IMR-90 (cell line): ENCODE results near the gene STAG1. TPM values are rescaled to one million over a fixed set of nuclear protein-coding genes. Genes with fewer than 3 reads are reported as not detected.

Experiments used
- ATAC-seq: fragments of 200-7000 bp; cut with Tn5 transposase; 2 replicates; pipeline ENCODE4 v1.9.1; 2020; ENCODE audit warnings: low read depth, mild to moderate bottlenecking, moderate library complexity
- BruUV-seq: library from RNA; stranded (reverse); fragments of 400-500 nt; replicated peaks from 2 replicates; lab custom pipeline; 2021; lab: Mats Ljungman, UMichigan
- CTCF ChIA-PET: fragments of 300-600 bp; formaldehyde crosslinking; extraction: SDS; loops from one replicate; lab custom pipeline; 2021; ENCODE audit warnings: antibody characterized with exemption; lab: Yijun Ruan, JAX
- POLR2A ChIA-PET: fragments of 300-600 bp; sonication (Branson Sonifier 250); formaldehyde crosslinking; loops from one replicate; lab custom pipeline; 2022; ENCODE audit warnings: antibody characterized with exemption; ENCODE audit not compliant: unreplicated experiment; lab: Charles Lee
- DNase-seq: peaks from one replicate; pipeline ENCODE4 v3.0.0; 2013
- H2AFZ ChIP-seq: replicated peaks from 2 replicates; pipeline ENCODE3; 2013; ENCODE audit warnings: low read length, mild to moderate bottlenecking; ENCODE audit not compliant: poor library complexity
- H2AK5ac ChIP-seq: 2 replicates; pipeline ENCODE4 v1.6.1; 2013; ENCODE audit warnings: low read depth, low read length, inconsistent platforms
- H2AK9ac ChIP-seq: replicated peaks from 2 replicates; pipeline ENCODE3; 2013; ENCODE audit warnings: mild to moderate bottlenecking, low read depth, low read length, moderate library complexity; ENCODE audit not compliant: poor library complexity
- H2BK120ac ChIP-seq: 2 replicates; pipeline ENCODE4 v1.6.1; 2013; ENCODE audit warnings: low read depth, low read length, inconsistent platforms
- H2BK15ac ChIP-seq: 3 replicates; pipeline ENCODE4 v1.6.1; 2013; ENCODE audit warnings: low read depth, low read length, inconsistent platforms
- H2BK20ac ChIP-seq: 2 replicates; pipeline ENCODE4 v1.6.1; 2013; ENCODE audit warnings: low read depth, mild to moderate bottlenecking, inconsistent platforms, low read length, moderate library complexity
- H2BK5ac ChIP-seq: 2 replicates; pipeline ENCODE4 v1.6.1; 2013; ENCODE audit warnings: mild to moderate bottlenecking, low read depth, low read length, inconsistent platforms; ENCODE audit not compliant: poor library complexity, severe bottlenecking
- H3K14ac ChIP-seq: replicated peaks from 2 replicates; pipeline ENCODE4 v1.6.1; 2013; ENCODE audit warnings: low read depth, low read length, inconsistent platforms
- H3K18ac ChIP-seq: 2 replicates; pipeline ENCODE4 v1.6.1; 2013; ENCODE audit warnings: low read depth, low read length, control low read depth
- H3K23ac ChIP-seq: 2 replicates; pipeline ENCODE4 v1.6.1; 2013; ENCODE audit warnings: low read depth, low read length, inconsistent platforms
- H3K27ac ChIP-seq: 2 replicates; pipeline ENCODE4 v1.5.1; 2013; ENCODE audit warnings: mild to moderate bottlenecking, control low read depth, low read length; ENCODE audit not compliant: insufficient read depth
- H3K27me3 ChIP-seq: 2 replicates; pipeline ENCODE4 v1.6.1; 2013; ENCODE audit warnings: low read length; ENCODE audit not compliant: control insufficient read depth, insufficient read depth
- H3K36me3 ChIP-seq: 2 replicates; pipeline ENCODE4 v1.6.1; 2013; ENCODE audit warnings: low read length, mixed read lengths; ENCODE audit not compliant: control insufficient read depth, insufficient read depth
- H3K4ac ChIP-seq: 2 replicates; pipeline ENCODE4 v1.6.1; 2013; ENCODE audit warnings: low read depth, low read length, inconsistent platforms
- H3K4me1 ChIP-seq: 2 replicates; pipeline ENCODE4 v1.6.1; 2013; ENCODE audit warnings: low read length, mixed read lengths; ENCODE audit not compliant: control insufficient read depth, insufficient read depth
- H3K4me2 ChIP-seq: 2 replicates; pipeline ENCODE4 v1.6.1; 2013; ENCODE audit warnings: low read depth, mild to moderate bottlenecking, control low read depth, low read length, moderate library complexity
- H3K4me3 ChIP-seq: 2 replicates; pipeline ENCODE4 v1.5.1; 2013; ENCODE audit warnings: low read depth, mild to moderate bottlenecking, control low read depth, low read length, moderate library complexity; ENCODE audit not compliant: insufficient read depth
- H3K56ac ChIP-seq: 2 replicates; pipeline ENCODE4 v1.6.1; 2013; ENCODE audit warnings: low read length, inconsistent platforms; ENCODE audit not compliant: insufficient read depth; ENCODE audit errors: extremely low read depth
- H3K79me1 ChIP-seq, 2 experiments: 2 replicates each; pipeline ENCODE4 v1.6.1; 2013; ENCODE audit warnings: low read length in 2 of 2, inconsistent platforms in 1 of 2, low read depth in 1 of 2
- H3K9ac ChIP-seq: 2 replicates; pipeline ENCODE4 v1.6.1; 2013; ENCODE audit warnings: low read depth, low read length, control low read depth
- H3K9me1 ChIP-seq: 2 replicates; pipeline ENCODE4 v1.6.1; 2013; ENCODE audit warnings: low read length, inconsistent platforms; ENCODE audit not compliant: insufficient read depth
- H3K9me3 ChIP-seq: 2 replicates; pipeline ENCODE4 v1.6.1; 2013; ENCODE audit warnings: low read length; ENCODE audit not compliant: control insufficient read depth, insufficient read depth
- H4K20me1 ChIP-seq: 2 replicates; pipeline ENCODE4 v1.6.1; 2013; ENCODE audit warnings: low read length, inconsistent platforms; ENCODE audit not compliant: insufficient read depth
- H4K5ac ChIP-seq: 2 replicates; pipeline ENCODE4 v1.6.1; 2013; ENCODE audit warnings: mild to moderate bottlenecking, low read depth, low read length, control low read depth
- H4K8ac ChIP-seq, 2 experiments: 2 replicates each; pipeline ENCODE4 v1.6.1; 2013; ENCODE audit warnings: low read depth in 2 of 2, low read length in 2 of 2, control low read depth in 1 of 2, inconsistent platforms in 1 of 2
- H4K91ac ChIP-seq: 2 replicates; pipeline ENCODE4 v1.6.1; 2013; ENCODE audit warnings: low read depth, low read length, inconsistent platforms; ENCODE audit not compliant: insufficient read depth
- POLR2A ChIP-seq: IDR thresholded peaks from 2 replicates; pipeline ENCODE4 v1.6.1; 2012; ENCODE audit warnings: mild to moderate bottlenecking, low read depth, low read length
- RCOR1 ChIP-seq: IDR thresholded peaks from 2 replicates; pipeline ENCODE4 v1.6.1; 2012; ENCODE audit warnings: mild to moderate bottlenecking, low read length, improper control_type of control experiment; ENCODE audit not compliant: insufficient replicate concordance
- WGBS, 2 experiments: methylation state at CpG; one replicate each; pipeline versions ENCODE4 v1.1.5 to v1.1.7; 2013; ENCODE audit warnings: missing lambda C conversion rate in 2 of 2; ENCODE audit not compliant: insufficient read length in 1 of 2; ENCODE audit errors: extremely low coverage in 2 of 2; 5-methylcytosine and 5-hydroxymethylcytosine counted together
- dilution Hi-C: fragments of 300-500 bp; cut with HindIII; formaldehyde crosslinking; loops from one replicate; pipeline ENCODE4 v1.14.3; 2018; ENCODE audit warnings: low sequenced_read_pairs; ENCODE audit not compliant: unreplicated experiment
- in situ Hi-C: fragments of 300-500 bp; cut with MboI; formaldehyde crosslinking; loops from 3 replicates; pipeline ENCODE4 v1.14.3; 2019; ENCODE audit warnings: low sequenced_read_pairs, inconsistent platforms, mixed read lengths
- intact Hi-C: fragments of 100-400 bp; cut with micrococcal nuclease; formaldehyde crosslinking; loops from 2 replicates; pipeline ENCODE4 v1.10.0; 2022
- polyA plus RNA-seq, 3 experiments: library from polyadenylated mRNA; depleted of rRNA; stranded (reverse); fragments of >200 nt; gene quantifications; 2 replicates each; pipeline ENCODE4 v1.2.3, GENCODE V29; 2012; ENCODE audit warnings: low replicate concordance in 1 of 3
- total RNA-seq: library from RNA; depleted of rRNA; stranded (reverse); fragments of >200 nt; gene quantifications from 2 replicates; pipeline ENCODE4 v1.2.3, GENCODE V29; 2012

Gene STAG1
- total and polyA plus RNA-seq, 2 of the 4 experiments (the other 2 are of a cell fraction) = 9.6 to 32.3 TPM

- Histone ChIP-seq H2BK5ac (no peak overlapping the region), H2BK15ac (no peak overlapping the region), H4K20me1 (no peaks in the 10 kb centered on the region; the same call in 1 of the 2 replicates), H3K14ac (no peak overlapping the region), H4K5ac (no peak overlapping the region), H3K18ac (no peak overlapping the region), H3K9ac (no peak overlapping the region), H2BK20ac (no peak overlapping the region), H3K9me1 (0 out of 2 replicates have a peak, but pooled peaks cover 6% of the 10 kb centered on the region), H4K91ac (no peak overlapping the region), H3K4ac (no peak overlapping the region), H2AK5ac (no peak overlapping the region), H2BK120ac (no peak overlapping the region), H3K4me2 (no peak overlapping the region), H3K23ac (no peak overlapping the region), H3K27me3 (no peaks in the 10 kb centered on the region), H3K4me1 (no peaks in the 10 kb centered on the region), H3K79me1 (peaks cover 34 to 51% of the 10 kb centered on the region in 2 experiments), H4K8ac (no peak overlapping the region), H3K4me3 (no peak overlapping the region), H2AK9ac (no peak overlapping the region), H3K56ac (no peak overlapping the region), H3K36me3 (0 out of 2 replicates have a peak, but pooled peaks cover 1% of the 10 kb centered on the region), H3K27ac (no peak overlapping the region), H2AFZ (no peak overlapping the region), H3K9me3 (peaks cover 5% of the 10 kb centered on the region; the same call in 1 of the 2 replicates)
- BruUV-seq = no TSS peak
- ChIA-PET CTCF (no interaction called here), POLR2A (no interaction called here)
- WGBS, 2 experiments = no CpG with 5 or more reads among the region's 2 CpGs
- dilution Hi-C loops = no loop called here
- ATAC-seq = no peak
- DNase-seq = no peak
- TF ChIP-seq POLR2A = no peak
- TF ChIP-seq RCOR1 = no peak
- in situ Hi-C loops = no loop called here
- intact Hi-C loops = no loop called here
Measured at GRCh38 chr3:136650461-136650860, 101.7 kb downstream of the STAG1 start.
